ENCODE measurements around the gene CALHM4. TPM values are rescaled to one million over a fixed set of nuclear protein-coding genes. Genes with fewer than 3 reads are reported as not detected.

Gene CALHM4
- total RNA-seq, 1 donor from 2014 or later, result not detected

- peaks cover 20% of the 10 kb centered on the region for H3K4me1 Mint-ChIP-seq (ENCODE audit: low read depth)
- H3K4me3 Mint-ChIP-seq (ENCODE audit: unreplicated experiment), result no peak overlapping the region
- H3K27ac Mint-ChIP-seq (ENCODE audit: unreplicated experiment), result no peak overlapping the region
- H3K36me3 Mint-ChIP-seq (ENCODE audit: low read depth), result no peaks in the 10 kb centered on the region
- peaks cover 4% of the 10 kb centered on the region for H3K27me3 Mint-ChIP-seq (ENCODE audit: low read depth)
- no peak for TF ChIP-seq CTCF (IDR thresholded peaks at IDR 0.05)
- no peaks in the 10 kb centered on the region for H3K9me3 Mint-ChIP-seq (ENCODE audit: low read depth)
- no peak for DNase-seq (ENCODE audit: low spot score)
These were observed 14.6 kb downstream of the CALHM4 start for GRCh38 chr6:116568111-116568510.

- DNase-seq (ENCODE audit: low spot score), result no peak
- no peak for TF ChIP-seq CTCF (IDR thresholded peaks at IDR 0.05)
- H3K4me3 Mint-ChIP-seq (ENCODE audit: unreplicated experiment), result no peak overlapping the region
- H3K27me3 Mint-ChIP-seq (ENCODE audit: low read depth), result peaks cover 4% of the 10 kb centered on the region
- no peaks in the 10 kb centered on the region for H3K9me3 Mint-ChIP-seq (ENCODE audit: low read depth)
- peaks cover 29% of the 10 kb centered on the region for H3K4me1 Mint-ChIP-seq (ENCODE audit: low read depth)
- H3K36me3 Mint-ChIP-seq (ENCODE audit: low read depth), result peaks cover under 1% of the 10 kb centered on the region
- H3K27ac Mint-ChIP-seq (ENCODE audit: unreplicated experiment), result no peak overlapping the region
These were observed 15.5 kb downstream of the CALHM4 start for GRCh38 chr6:116568821-116569755.

- Mint-ChIP-seq H3K4me1 (ENCODE audit: low read depth) (peaks cover 38% of the 10 kb centered on the region), H3K9me3 (ENCODE audit: low read depth) (no peaks in the 10 kb centered on the region), H3K4me3 (ENCODE audit: unreplicated experiment) (peak within 1 kb of the TSS; percentile 97), H3K27me3 (ENCODE audit: low read depth) (peaks cover 4% of the 10 kb centered on the region), H3K27ac (ENCODE audit: unreplicated experiment) (peak within 1 kb of the TSS; percentile 97), H3K36me3 (ENCODE audit: low read depth) (peaks cover 4% of the 10 kb centered on the region)
- DNase-seq (ENCODE audit: low spot score), result peak; percentile 100
- peak; percentile 38 for TF ChIP-seq CTCF (IDR thresholded peaks at IDR 0.05)
These were observed 17.5 kb downstream of the CALHM4 start, which contains the start of gene RWDD1 for GRCh38 chr6:116570856-116571682. Gene RWDD1, plus strand, starts transcription at chr6:116571504. Its CDS starts 79 bp downstream, at chr6:116571583.

GRCh38 chr6:116571683-116572000, 18.1 kb downstream of the CALHM4 start:
- H3K4me1 Mint-ChIP-seq (ENCODE audit: low read depth), result peaks cover 43% of the 10 kb centered on the region
- peaks cover 4% of the 10 kb centered on the region for H3K27me3 Mint-ChIP-seq (ENCODE audit: low read depth)
- H3K27ac Mint-ChIP-seq (ENCODE audit: unreplicated experiment), result peak overlapping the region; percentile 96
- H3K36me3 Mint-ChIP-seq (ENCODE audit: low read depth), result peaks cover 9% of the 10 kb centered on the region
- H3K9me3 Mint-ChIP-seq (ENCODE audit: low read depth), result no peaks in the 10 kb centered on the region
- no peak for DNase-seq (ENCODE audit: low spot score)
- peak overlapping the region; percentile 97 for H3K4me3 Mint-ChIP-seq (ENCODE audit: unreplicated experiment)
- peak; percentile 16 for TF ChIP-seq CTCF (IDR thresholded peaks at IDR 0.05)

- TF ChIP-seq CTCF (IDR thresholded peaks at IDR 0.05), result no peak
- Mint-ChIP-seq H3K4me3 (ENCODE audit: unreplicated experiment) (peak overlapping the region; percentile 97), H3K36me3 (ENCODE audit: low read depth) (peaks cover 9% of the 10 kb centered on the region), H3K27me3 (ENCODE audit: low read depth) (no peaks in the 10 kb centered on the region), H3K27ac (ENCODE audit: unreplicated experiment) (peak overlapping the region; percentile 96), H3K9me3 (ENCODE audit: low read depth) (no peaks in the 10 kb centered on the region), H3K4me1 (ENCODE audit: low read depth) (peaks cover 45% of the 10 kb centered on the region)
- no peak for DNase-seq (ENCODE audit: low spot score)
These were observed 18.6 kb downstream of the CALHM4 start for GRCh38 chr6:116572162-116572561.
